CD4-positive, alpha-beta T cell treated with Interleukin-6 for 4 hours (primary cell): ENCODE measurements around the gene USP28.
A peak's percentile ranks its signal among the peaks of the same experiment; 100 is the strongest.
"Not testable (repeated sequence)": the region's sequence is repeated elsewhere in the genome, so short reads cannot be mapped to it uniquely, and the experiment has no call there.

Experiments
- DNase-seq: peaks from one replicate; pipeline ENCODE4 v3.0.0-alpha.2; 2020; ENCODE audit warnings: mixed read lengths

USP28 gene, protein sequence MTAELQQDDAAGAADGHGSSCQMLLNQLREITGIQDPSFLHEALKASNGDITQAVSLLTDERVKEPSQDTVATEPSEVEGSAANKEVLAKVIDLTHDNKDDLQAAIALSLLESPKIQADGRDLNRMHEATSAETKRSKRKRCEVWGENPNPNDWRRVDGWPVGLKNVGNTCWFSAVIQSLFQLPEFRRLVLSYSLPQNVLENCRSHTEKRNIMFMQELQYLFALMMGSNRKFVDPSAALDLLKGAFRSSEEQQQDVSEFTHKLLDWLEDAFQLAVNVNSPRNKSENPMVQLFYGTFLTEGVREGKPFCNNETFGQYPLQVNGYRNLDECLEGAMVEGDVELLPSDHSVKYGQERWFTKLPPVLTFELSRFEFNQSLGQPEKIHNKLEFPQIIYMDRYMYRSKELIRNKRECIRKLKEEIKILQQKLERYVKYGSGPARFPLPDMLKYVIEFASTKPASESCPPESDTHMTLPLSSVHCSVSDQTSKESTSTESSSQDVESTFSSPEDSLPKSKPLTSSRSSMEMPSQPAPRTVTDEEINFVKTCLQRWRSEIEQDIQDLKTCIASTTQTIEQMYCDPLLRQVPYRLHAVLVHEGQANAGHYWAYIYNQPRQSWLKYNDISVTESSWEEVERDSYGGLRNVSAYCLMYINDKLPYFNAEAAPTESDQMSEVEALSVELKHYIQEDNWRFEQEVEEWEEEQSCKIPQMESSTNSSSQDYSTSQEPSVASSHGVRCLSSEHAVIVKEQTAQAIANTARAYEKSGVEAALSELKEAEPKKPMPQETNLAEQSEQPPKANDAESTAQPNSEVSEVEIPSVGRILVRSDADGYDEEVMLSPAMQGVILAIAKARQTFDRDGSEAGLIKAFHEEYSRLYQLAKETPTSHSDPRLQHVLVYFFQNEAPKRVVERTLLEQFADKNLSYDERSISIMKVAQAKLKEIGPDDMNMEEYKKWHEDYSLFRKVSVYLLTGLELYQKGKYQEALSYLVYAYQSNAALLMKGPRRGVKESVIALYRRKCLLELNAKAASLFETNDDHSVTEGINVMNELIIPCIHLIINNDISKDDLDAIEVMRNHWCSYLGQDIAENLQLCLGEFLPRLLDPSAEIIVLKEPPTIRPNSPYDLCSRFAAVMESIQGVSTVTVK

DNA sequence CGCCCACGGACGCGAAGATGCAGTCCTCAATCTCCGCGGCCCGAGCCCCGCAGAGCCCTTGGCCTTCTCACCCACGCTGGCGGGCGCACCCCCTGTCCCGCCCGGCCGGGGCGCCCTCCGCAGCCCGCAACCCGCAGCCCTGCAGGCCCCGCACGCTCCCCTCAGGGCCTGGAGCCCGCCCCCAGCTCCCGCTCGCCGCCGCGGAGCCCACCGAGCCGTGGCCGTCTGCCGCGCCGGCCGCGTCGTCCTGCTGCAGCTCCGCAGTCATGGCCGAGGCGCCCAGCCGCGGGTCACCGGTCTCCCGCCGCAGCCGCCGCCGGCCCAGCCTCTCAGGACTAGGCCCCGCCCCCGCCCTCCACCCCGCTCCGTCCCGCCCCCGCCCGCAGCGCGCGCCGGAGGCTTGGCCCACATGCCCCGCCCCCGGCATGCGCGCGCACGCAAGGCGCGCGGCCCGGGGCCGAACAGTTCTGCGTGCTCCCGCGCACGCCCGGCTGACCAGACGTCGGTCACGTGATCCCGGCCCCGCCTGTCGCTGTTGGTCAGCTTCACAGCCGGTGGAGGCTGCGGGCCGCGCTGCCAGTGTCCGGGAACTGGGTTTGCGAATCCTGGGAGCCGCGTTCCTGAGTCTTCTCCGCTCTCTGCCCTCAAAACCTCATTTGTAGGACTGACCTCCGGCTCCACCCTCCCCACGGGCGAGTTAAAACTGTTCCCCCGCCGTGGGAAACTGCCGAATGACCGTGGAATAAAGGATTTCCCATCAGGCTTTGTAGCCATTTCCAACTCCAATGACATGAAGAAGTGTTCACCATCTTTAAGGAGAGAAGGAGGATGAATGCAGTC, at the start of gene USP28:
USP28 (minus strand) TSS at position 339 of the 840 bp plus-strand sequence; CDS start at position 268, 71 bp downstream.
- peak; percentile 85 for DNase-seq

DNA sequence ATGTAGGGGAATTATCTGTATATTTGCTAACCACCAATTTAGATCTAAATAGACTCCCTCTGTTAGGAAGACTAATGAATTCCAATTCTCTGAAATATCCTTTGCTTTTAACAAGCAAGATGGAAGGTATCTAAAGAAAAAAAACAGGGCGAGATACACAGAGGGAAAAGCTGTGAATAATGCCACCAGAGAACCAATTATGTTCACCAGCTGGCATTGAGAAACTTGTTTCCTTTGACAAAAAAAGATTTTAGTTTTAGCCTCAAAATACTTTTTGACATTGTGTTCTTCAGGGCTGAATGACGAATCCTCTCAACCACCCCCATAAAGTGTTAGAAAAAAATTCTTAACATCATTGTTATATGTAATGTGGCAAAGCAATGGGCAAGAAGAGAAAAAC, 48.2 kb upstream of the USP28 start:
- DNase-seq, result no peak

DNA sequence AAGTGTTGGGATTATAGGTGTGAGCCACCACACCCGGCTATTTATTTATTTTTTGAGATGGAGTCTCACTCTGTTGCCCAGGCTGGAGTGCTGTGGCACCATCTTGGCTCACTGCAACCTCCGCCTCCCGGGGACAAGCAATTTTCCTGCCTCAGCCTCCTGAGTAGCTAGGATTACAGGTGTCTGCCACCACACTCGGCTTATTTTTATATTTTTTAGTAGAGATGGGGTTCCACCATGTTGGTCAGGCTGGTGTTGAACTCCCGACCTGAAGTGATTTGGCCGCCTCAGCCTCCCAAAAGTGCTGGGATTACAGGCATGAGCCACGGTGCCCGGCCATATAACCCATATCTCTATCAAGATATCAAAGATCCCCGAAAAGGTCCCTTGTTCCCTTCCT, 36.1 kb upstream of the USP28 start:
- not testable (repeated sequence) for DNase-seq

DNA sequence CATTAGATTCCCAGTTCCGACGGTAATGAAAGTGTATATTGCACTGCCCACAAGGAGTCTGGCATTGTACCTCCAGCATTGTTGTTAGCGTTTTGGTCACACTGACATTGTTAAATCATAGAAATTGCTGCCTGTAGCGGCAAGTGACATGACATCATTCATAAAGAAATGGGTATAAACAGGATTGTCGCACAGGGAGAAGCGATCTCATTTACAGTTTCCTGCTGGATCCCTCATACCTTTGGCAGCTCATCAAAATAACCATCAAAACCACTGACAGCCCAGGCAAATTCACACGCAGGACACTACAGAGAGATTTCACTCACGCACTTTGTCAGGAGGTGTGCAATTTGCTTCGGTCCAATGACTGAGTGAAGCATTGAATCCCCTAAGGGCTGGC, 32.7 kb upstream of the USP28 start:
- no peak for DNase-seq

DNA sequence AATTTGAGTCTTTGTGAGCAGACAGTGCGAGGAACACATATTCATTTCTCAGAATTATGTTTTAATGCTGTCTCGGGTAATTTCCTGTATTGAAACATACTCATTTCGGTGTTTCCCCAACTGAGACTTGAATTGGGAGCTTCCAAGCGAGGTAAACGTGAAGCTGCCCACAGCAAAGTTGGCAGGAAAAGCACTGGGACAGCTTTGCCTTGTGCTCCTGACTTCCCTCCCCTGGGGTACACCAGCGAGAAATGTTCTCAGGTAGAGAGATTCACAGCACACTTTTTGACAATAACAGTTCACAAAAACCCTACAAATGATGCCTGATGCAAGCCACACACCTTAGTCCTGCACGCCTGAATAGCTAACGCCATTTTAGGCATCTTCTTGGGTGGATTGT, 32.3 kb upstream of the USP28 start:
- no peak for DNase-seq

DNA sequence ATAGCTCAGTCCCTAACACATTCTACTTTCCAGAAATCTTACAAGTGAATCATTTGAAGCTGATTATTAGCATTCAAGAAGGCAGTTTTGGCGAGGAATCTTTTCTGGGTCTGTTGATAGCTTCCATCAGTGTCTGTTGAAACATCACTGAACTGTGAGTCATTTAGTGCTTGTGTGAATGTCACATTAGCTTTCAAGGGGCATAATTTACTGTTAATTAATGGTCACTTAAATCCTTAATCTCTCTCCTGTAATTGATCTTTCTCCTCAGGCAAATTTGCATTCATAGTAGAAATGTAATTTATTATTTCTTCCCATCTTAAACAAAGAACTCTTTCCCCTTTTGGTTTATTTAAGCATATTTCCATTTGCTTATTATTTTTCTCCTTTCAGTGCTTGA, 31.8 kb upstream of the USP28 start:
- DNase-seq, result no peak

DNA sequence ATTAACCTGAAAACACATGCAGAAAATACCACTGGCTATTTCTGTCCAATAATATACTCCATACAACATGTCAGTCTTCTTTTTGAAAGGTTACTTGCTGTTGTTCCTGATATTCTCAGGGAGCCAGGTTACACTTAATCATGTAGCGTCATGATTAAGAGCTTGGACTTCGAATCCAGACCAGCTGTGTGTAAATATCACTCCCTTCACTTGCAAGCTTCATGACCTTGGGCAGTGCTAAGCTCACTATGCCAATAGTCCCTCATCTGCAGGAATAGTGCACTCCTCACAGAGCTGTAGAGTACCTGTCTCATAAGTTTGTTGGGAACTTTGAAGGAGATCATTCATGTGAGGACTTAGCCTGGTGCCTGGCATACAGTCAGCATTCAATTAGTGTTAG, 31.1 kb upstream of the USP28 start:
- no peak for DNase-seq

DNA sequence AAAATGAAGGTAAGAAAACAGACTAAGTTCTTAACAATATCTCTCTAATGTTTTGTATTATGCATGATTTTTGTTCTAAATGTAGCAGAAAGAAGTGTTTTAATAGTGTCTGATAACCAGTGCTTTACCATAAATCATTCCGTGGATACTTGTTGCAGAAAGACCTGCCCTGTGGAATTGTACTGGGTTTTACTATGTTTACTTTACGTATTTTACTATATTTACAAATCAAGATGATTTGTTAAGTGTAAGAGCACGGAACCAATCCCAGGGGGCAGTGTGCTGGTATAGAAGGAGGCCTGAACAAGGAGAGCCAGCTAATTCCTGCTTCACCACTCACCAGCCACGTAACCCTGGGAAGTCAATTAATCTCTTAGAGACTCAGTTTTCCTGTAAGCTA, 30.7 kb upstream of the USP28 start:
- DNase-seq, result no peak

DNA sequence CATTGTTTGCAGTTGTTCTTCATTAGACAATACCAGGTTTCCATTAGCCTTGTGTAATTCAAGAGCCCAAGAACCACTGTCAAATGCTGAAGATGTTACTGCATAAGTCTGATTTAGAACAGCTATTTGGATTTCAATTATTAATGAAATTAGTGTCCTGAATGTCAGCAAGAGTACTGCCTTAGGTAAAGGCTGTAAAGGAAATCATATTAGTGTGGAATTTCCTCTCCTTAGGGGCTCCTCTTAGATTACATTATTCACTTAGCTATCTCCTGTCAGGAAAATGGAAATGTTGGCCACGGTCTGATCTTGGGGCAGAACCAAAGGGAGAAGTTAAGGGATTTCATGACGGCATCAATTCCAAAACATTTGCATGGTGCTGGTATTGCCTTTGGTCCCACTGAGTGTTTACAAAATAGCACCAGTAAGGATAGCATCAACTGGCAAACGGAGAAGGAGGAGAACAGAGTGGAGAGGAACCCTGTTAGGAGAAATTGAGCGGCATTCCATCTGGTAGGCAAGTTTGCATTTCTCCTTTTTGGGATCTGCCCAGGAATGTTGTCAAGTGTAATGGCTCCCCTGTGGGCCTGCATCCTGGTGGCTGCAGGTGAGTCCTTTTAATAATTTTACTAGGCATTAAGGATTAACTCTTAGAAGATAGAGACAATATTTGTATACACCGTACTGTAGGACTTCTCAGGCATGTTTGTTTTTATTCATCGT, 29.2 kb upstream of the USP28 start, which contains the start of gene HTR3B:
HTR3B (plus strand) TSS at position 418 of the 723 bp plus-strand sequence; CDS start at position 556, 138 bp downstream.
- DNase-seq, result no peak

DNA sequence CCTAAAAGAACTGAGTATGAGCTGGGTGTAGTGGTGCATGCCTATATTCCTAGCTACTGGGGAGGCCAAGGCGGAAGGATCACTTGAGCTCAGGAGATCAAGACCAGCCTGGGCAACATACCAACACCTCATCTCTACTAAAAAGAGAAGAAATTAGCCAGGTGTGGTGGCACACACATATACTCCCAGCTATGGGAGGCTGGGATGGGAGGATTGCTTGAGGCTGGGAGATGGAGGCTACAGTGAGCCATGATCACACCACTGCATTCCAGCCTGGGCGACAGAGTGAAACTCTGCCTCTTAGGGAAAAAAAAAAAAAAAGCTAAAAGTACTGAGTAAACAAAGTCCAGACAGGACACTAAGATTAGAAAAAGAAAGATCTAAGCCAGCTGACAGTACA, 25.8 kb upstream of the USP28 start:
- DNase-seq, result no peak

DNA sequence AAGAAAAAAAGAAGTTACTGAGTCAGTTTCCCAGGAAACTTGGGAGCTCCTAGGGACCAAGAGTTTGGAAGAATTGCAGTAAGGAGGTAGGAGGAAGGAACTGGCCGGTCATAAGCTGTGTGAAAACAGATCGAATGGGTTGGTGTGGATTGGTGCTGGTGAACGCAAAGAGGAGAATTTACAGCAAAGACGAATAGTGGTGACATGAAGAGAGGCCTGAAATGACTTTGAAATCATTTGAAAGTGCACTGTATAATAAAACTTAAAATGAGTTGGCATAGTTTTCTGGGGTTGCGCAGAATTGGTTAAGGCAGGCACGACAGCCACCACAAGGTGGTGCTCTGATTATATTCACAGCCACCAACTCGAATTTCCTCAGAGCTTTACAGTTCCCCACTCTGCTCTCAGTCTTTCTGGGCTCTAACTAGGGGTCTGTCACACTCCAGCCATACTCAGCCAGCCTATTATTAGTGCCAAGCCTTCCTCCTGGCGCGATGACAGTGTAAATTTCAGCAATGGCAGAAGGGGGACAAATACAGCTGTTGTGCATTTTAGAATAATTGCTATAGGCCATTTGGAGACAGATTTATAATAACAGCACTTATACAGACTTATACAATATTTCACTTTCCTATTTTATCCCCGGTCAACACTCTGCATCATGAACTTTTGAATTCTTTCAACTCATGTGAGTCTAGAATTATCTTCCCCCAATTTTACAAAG, 20.9 kb upstream of the USP28 start:
- peak; percentile 47 for DNase-seq

DNA sequence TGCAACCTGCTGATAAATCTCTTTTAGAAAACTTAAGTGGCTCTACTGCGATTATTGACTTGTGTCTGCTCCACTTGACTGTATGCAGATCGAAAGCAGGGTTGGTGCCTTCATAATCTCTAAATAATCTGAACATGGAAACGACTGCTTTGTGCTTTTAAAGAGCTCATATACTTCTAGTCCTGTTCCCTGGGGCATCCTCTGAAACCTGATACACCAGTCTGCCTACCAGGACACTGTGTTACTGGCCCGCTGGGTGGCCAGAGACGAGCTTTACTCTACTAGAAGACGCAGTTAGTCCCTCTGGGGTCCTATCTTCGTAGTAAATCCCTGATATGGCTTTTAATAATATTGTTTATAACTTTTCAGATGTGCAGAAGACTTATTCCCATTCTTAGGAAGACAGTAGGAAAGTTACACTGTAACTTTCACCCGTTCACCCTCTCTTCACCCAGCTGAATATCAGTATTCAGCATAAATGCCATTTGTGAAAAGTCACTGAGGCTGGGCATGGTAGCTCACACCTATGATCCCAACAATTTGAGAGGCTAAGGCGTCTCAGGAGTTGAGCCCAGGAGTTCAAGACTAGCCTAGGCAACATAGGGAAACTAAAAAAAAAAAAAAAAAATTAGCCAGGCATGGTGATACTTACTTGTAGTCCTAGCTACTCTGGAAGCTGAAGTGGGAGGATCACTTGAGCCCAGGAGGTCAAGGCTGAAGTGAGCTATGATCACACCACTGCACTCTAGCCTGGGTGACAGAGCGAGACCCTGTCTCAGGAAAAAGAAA, 20.2 kb upstream of the USP28 start:
- DNase-seq, result no peak

DNA sequence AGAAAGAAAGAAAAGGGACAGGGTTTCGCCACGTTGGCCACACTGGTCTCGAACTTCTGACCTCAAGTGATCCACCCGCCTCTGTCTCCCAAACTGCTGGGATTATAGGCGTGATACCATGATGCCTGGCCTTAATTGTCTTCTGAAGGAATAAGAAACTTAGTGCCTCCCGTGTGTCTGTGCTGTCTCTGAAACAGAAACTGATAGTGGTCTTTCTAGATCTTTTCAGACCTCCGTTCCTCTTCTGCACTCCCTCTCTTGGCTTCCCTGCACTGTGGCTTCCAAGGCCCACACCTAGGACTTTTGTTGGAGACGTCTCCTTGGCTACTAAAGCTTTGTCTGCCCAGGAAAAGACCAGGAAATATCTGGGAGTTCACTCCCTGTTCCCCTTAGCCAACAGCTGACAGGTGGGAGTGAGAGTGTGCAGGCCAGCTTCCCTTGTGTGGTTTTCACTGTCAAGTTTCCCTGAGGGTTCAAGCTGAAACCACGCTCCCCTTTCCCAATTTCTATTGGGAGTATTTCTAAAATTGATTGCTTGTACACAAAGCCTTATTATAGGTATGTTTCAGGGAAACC, 19.1 kb upstream of the USP28 start:
- no peak for DNase-seq

DNA sequence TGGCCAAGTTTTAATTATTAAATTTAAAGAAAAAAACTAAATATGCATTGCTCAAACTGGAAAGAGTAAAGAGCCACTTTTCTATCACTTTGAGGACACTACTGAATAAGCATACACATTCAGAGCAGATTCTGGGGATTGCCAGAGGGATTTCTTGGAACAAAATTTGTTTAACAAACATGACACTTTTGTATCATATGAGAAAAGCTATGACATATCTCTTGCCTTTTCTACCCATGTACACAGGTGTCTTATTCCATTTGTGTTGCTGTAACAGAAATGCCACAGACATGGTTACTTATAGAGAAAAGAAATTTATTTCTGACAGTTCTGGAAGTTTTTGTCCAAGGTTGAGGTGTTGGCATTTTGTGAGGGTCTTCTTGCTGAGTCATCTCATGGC, 13.5 kb upstream of the USP28 start:
- no peak for DNase-seq

DNA sequence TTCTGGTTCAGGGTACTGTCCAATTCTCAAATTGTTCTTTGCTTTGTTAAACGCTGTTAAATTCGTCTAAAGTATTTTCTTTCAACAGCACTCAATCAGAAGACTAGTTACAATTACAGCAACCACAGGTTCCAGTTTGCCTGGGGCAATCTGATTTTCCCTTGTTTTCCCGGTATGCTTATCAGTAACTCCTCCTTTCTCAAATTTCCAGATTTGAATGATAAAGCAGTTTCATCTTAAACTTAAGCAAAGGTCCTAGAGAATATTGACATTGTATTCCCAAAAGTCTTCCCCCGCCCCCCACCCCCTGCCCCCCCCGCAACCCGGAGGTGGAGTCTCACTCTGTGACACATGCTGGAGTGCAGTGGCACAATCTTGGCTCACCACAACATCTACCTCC, 10.5 kb upstream of the USP28 start:
- DNase-seq, result no peak

DNA sequence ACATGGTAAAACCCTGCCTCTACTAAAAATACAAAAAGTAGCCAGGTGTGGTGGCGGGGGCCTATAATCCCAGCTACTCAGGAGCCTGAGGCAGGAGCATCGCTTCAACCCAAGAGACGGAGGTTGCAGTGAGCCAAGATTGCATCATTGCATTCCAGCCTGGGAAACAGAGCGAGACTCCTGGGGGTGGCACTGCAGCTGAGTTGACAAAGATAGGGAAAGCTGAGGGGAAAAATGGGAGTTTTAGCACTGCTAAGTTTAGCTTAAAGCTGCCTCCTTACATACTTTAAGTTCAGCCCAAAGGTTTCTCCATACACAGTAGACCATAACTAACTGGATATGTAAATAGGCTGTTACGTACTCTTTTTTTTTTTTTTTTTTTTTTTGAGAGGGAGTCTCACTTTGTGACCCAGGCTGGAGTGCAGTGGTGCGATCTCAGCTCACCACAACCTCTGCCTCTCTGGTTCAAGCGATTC, 9.0 kb upstream of the USP28 start:
- no peak for DNase-seq

DNA sequence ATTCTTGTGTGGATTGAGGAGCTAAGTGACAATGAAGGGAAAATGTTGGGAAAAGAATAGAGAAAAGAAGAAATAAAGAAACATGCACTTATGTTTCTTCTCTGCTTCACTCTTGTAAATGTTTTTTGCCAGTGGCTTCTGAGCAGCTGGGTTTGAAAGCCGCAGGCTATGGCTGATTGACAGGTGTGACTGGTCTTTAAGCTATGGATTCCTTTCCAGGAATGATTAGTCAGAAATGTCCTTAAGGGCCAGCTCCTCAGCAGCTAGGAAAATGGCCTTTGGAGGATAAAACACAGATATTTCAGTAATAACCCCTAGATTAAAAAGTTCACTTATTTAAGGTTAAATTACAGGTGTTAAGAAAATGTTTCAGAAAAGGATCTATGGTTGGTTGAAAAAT, 6.5 kb upstream of the USP28 start:
- DNase-seq, result no peak

DNA sequence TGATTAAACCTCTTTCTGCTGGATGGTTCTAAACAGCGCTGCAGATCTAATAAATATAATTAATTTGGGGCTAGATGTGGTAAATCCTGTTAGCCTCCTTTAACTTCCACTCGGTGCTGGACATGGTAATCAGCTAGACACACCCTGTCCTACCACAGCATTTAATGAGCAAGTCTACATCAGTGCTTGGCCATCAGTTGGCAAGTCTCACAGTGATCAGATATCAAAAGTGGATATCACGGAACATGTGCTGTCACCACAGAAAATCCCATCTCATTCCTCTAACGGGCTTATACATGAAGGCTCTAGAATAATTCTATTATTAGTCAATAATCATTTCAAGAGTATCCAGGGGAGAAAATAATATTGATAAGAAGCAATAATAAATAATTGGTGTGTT, 5.6 kb upstream of the USP28 start:
- DNase-seq, result no peak

DNA sequence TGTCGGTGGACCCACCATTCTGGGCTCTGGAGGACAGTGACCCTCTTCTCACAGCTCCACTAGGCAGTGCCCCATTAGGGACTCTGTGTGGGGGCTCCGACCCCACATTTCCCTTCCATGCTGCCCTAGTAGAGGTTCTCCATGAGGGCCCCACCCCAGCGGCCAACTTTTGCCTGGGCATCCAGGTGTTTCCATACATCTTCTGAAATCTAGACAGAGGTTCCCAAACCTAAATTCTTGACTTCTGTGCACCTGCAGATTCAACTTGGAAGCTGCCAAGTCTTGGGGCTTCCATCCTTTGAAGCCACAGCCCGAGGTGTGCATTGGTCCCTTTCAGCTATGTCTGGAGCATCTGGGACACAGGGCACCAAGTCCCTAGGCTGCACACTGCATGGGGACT, 4.1 kb upstream of the USP28 start:
- DNase-seq, result not testable (repeated sequence)

DNA sequence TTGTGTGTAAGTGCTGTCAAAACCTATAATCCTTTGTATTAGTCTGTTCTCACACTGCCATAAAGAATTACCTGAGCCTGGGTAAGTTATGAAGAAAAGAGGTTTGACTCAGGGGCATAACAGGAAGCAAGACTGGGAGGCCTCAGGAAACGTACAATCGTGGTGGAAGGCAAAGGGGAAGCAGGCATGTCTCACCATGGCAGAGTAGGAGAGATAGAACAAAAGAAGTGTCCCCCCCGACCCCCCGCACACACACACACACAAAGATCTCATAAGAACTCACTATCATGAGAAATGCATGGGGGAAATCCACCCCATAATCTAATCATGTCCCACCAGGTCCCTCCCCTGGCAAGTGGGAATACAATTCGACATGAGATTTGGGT, 2.3 kb upstream of the USP28 start:
- DNase-seq, result no peak
